CD4-positive, alpha-beta T cell treated with Interleukin-4 for 1 hour (primary cell): ENCODE results near the gene INTS4.
"Not testable (repeated sequence)": the region's sequence is repeated elsewhere in the genome, so short reads cannot be mapped to it uniquely, and the experiment has no call there.

Experiments used
- DNase-seq, 2 donors: peaks; one replicate each; pipeline ENCODE4 v3.0.0-alpha.2; 2020 to 2022

INTS4 gene

DNA sequence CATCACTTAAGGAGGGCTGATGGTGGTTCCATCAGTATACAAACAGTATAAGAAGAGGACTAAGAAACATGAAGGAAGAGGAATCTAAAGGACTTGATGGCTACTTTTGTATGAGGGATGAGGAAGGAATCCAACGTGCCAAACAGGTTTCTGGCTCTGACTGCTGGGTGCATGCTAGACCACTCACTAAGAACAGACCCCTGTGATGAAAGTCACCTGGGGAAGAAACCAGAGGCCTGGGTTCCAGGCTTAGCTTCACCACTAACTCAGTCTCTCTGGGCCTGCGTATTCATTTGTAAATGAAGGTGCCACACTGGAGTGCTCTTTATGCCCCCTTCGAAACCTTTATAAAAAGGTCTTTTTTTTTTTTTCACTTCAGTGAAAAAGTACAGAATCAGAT, 118.4 kb downstream of the INTS4 start:
- DNase-seq = no peak

GRCh38 chr11:77874206-77874605, 120.3 kb downstream of the INTS4 start:
- no peak for DNase-seq

- DNase-seq = no peak
Observed at GRCh38 chr11:77873345-77873744, 121.1 kb downstream of the INTS4 start.

DNA sequence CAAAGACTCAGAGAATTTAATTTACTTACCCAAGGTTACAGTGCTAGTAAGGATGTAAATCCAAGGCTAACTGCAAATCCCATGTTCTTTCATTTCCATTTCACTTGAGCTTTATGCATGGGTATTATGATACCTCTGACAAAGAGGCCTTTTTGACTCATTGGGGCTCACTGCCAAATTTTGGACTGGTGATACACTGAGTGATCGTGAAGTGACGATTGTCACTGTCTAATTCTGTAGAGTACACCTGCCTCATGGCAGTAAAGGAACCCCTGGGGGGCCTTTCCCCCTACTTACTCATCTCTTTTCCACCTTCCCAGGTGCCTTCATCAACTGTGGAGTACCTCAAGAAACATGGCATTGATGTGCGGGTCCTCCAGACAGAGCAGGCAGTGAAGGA, 122.6 kb downstream of the INTS4 start:
- DNase-seq = no peak

DNA sequence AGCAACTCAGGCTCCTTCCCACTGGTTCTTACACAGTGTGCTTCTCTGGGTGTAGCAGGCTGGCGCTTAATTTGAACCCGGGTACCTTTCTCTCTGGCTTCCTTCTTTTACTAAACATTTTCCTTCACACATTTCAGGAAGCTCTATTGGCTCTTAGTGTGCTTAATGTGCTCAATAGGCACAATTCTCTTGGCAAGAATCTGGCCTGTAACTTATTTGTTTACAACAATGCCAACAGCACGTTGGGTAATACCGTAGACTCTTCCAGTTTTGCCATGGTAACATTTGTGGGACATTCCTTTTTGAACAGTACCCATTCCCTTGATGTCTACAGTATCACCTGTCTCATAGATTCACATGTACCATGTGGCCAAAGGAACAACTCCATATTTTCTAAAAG, 125.7 kb downstream of the INTS4 start:
- DNase-seq = no peak

- no peak for DNase-seq
Observed at GRCh38 chr11:77866336-77866735, 128.1 kb downstream of the INTS4 start.

DNA sequence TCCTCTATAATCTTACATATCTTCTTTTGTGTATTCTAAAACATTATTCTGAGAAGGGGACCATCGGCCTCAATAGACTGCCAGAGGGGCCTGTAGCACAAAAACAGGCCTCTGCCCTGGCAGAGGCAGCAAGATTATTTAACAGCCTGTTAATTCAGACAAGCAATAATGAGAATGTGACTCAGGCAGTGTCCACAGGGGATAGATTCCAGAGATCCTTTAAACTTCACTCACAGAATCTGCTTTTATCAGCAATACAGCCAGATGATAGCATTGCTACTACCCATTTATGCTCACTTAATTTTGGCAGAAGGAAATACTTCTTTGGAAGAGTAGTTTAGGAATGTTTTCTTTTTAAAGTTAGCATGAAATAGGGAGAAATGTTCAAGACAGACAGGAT, 128.7 kb downstream of the INTS4 start:
- no peak for DNase-seq

DNA sequence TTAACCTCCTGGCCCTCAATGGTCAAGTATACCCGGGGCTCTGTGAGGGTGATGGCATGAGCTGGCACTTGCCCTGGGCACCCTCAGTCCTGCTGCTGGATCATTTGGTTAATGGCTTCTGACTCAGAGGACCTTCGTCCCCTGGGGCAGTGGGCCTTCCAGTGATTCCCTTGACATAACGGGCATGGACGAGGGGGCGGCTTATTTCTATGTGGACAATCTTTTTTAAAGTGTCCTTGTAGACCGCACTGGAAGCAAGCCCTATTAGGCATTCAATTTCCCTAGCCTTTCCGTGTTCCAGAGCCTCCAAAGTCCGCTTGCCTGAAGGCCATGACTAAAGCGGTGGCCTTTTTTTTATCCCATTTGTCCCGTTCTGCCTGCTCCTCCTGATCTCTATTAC, 133.0 kb downstream of the INTS4 start:
- DNase-seq = not testable (repeated sequence)

DNA sequence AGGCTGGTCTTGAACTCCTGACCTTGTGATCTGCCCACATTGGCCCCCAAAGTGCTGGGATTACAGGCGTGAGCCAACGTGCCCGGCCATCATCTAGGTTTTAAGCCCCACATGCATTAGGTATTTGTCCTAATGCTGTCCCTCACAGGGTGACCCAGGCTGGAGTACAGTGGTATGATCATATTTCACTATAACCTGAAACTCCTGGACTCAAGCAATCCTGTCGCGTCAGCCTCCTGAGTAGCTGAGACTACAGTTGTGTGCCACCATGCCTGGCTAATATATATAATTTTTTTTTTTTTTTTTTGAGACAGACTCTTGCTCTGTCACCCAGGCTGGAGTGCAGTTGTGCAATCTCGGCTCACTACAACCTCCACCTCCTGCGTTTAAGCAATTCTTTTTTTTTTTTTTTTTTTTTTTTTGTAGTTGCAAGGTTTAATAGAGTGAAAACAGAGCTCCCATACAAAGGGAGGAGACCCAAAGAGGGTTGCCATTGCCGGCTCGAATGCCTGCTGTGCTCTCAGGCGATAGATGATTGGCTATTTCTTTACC, 136.5 kb downstream of the INTS4 start:
- not testable (repeated sequence) for DNase-seq

- no peak for DNase-seq
Observed at GRCh38 chr11:77854838-77855237, 139.6 kb downstream of the INTS4 start.

DNA sequence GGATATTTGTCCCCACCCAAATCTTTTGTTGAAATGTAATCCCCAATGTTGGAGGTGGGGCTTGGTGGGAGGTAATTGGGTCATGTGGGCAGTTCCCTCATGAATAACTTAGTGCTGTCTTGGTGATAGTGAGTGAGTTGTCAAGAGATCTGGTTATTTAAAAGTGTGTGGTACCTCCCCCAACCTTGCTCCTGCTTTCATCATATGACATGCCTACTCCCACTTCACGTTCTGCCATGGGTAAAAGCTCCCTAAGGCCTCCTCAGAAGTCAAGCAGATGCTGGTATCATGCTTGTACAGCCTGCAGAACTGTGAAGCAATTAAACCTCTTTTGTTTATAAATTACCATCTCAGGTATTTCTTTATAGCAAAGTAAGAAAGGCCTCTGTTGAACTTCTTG, 143.0 kb downstream of the INTS4 start:
- no peak for DNase-seq

DNA sequence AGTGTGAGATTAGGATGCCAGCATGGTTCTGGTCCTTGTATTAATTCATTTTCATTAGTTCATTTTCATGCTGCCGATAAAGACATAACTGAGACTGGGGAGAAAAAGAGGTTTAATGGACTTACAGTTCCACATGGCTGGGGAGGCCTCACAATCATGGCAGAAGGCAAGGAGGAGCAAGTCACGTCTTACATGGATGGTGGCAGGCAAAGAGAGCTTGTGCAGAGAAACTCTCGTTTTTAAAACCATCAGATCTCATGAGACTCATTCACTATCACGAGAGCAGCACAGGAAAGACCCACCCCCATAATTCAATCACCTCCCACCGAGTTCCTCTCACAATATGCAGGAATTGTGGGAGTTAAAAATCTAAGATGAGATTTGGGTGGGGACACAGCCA, 150.8 kb downstream of the INTS4 start:
- not testable (repeated sequence) for DNase-seq

- DNase-seq = no peak
Observed at GRCh38 chr11:77842441-77843121, 151.9 kb downstream of the INTS4 start.

DNA sequence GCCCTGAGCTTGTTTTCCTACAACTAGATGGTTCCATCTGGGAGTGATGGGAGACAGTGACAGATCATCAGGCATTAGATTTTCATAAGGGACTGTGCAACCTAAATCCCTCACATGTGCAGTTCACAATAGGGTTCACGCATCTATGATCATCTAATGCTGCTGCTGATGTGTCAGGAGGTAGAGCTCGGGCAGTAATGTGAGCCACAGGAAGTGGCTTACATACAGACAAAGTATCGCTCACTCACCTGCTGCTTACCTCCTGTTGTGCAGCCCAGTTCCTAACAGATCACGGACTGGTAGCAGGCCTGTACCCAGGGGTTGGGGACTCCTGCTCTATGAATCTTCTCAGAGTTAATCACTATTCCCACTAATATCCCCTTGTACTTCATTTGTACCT, 161.2 kb downstream of the INTS4 start:
- no peak for DNase-seq

- no peak for DNase-seq
Observed at GRCh38 chr11:77828926-77829325, 165.5 kb downstream of the INTS4 start.
